IMR-90 (cell line): ENCODE results near the gene SPACDR.

ENCODE experiments used
- BHLHE40 ChIP-seq: fragments of 150-350 bp; IDR thresholded peaks from 2 replicates; pipeline ENCODE4 v1.6.1; 2016; ENCODE audit warnings: mild to moderate bottlenecking, low read depth, low read length
- CTCF ChIP-seq: conservative IDR thresholded peaks from 2 replicates; pipeline ENCODE4 v1.5.1; 2012; ENCODE audit warnings: mild to moderate bottlenecking, low read depth, low read length, improper control_type of control experiment
- ELK1 ChIP-seq: fragments of 150-350 bp; IDR thresholded peaks from 2 replicates; pipeline ENCODE4 v1.6.1; 2016; ENCODE audit warnings: low read depth, mild to moderate bottlenecking, low read length, moderate library complexity, borderline replicate concordance
- FOS ChIP-seq: fragments of 150-350 bp; IDR thresholded peaks from 2 replicates; pipeline ENCODE4 v1.6.1; 2016; ENCODE audit warnings: low read depth, low read length
- MAFK ChIP-seq: IDR thresholded peaks from 2 replicates; pipeline ENCODE4 v1.6.1; 2012; ENCODE audit warnings: low read depth, low read length, improper control_type of control experiment
- MXI1 ChIP-seq: IDR thresholded peaks from 2 replicates; pipeline ENCODE4 v1.6.1; 2012; ENCODE audit warnings: low read depth, mild to moderate bottlenecking, low read length, moderate library complexity, borderline replicate concordance
- NFE2L2 ChIP-seq: fragments of 150-350 bp; IDR thresholded peaks from 2 replicates; pipeline ENCODE4 v1.6.1; 2016; ENCODE audit warnings: low read depth, mild to moderate bottlenecking, low read length
- POLR2A ChIP-seq: IDR thresholded peaks from 2 replicates; pipeline ENCODE4 v1.6.1; 2012; ENCODE audit warnings: mild to moderate bottlenecking, low read depth, low read length
- RAD21 ChIP-seq: IDR thresholded peaks from 2 replicates; pipeline ENCODE4 v1.6.1; 2012; ENCODE audit warnings: low read length, improper control_type of control experiment
- RFX5 ChIP-seq: IDR thresholded peaks from 2 replicates; pipeline ENCODE4 v1.8.0; 2012; ENCODE audit warnings: low read depth, mild to moderate bottlenecking, low read length, moderate library complexity
- SMC3 ChIP-seq: fragments of 150-350 bp; IDR thresholded peaks from 2 replicates; pipeline ENCODE4 v1.6.1; 2016; ENCODE audit warnings: low read depth, mild to moderate bottlenecking, antibody characterized with exemption, low read length, moderate library complexity

- TF ChIP-seq POLR2A (no peak), CTCF (no peak), FOS (no peak), ELK1 (no peak), MAFK (no peak), MXI1 (no peak), NFE2L2 (no peak), BHLHE40 (no peak), RAD21 (no peak), RFX5 (no peak), SMC3 (no peak)
These were observed 50.2 kb downstream of the SPACDR start for GRCh38 chr7:100413889-100414288.
